DOHH2 (cell line): ENCODE data around the gene NRF1.

Experiments
- CTCF ChIP-seq: fragments of 200-600 bp; sonication (generic); IDR thresholded peaks from one replicate; pipeline ENCODE4 v1.5.1; 2014; ENCODE audit warnings: antibody characterized with exemption, mild to moderate bottlenecking, low read depth, low read length; ENCODE audit not compliant: poor library complexity, severe bottlenecking
- EZH2phosphoT487 ChIP-seq: fragments of 200-600 bp; sonication (generic); IDR thresholded peaks from 2 replicates; pipeline ENCODE4 v1.6.1; 2017; ENCODE audit warnings: borderline replicate concordance, mild to moderate bottlenecking, antibody characterized with exemption, low read length, moderate library complexity, mixed read lengths

GRCh38 chr7:129741743-129742213 lies 130.3 kb downstream of the NRF1 start:
- TF ChIP-seq CTCF: no peak
- no peak for TF ChIP-seq EZH2phosphoT487
